GM19452 (cell line): ENCODE results near the gene CHDH.
A peak's percentile ranks its signal among the peaks of the same experiment; 100 is the strongest.

ENCODE experiments used
- ATAC-seq: cut with Tn5 transposase; IDR thresholded peaks from one replicate; pipeline ENCODE4 v1.9.1; 2021; ENCODE audit not compliant: unreplicated experiment

CHDH gene

GRCh38 chr3:53792866-53793265 lies 53.4 kb downstream of the CHDH start:
- no peak for ATAC-seq

GRCh38 chr3:53791317-53791716 lies 54.9 kb downstream of the CHDH start:
- no peak for ATAC-seq

GRCh38 chr3:53790470-53790869 lies 55.7 kb downstream of the CHDH start:
- no peak for ATAC-seq

GRCh38 chr3:53789459-53789858 lies 56.8 kb downstream of the CHDH start:
- ATAC-seq = no peak

GRCh38 chr3:53788038-53788437 lies 58.2 kb downstream of the CHDH start:
- no peak for ATAC-seq

- no peak for ATAC-seq
These were observed 59.2 kb downstream of the CHDH start for GRCh38 chr3:53787016-53787415.

- ATAC-seq = no peak
These were observed 65.4 kb downstream of the CHDH start for GRCh38 chr3:53780806-53781205.

- no peak for ATAC-seq
These were observed 66.0 kb downstream of the CHDH start for GRCh38 chr3:53780171-53780570.

GRCh38 chr3:53778153-53778552 lies 68.1 kb downstream of the CHDH start:
- no peak for ATAC-seq

GRCh38 chr3:53777468-53777867 lies 68.8 kb downstream of the CHDH start:
- ATAC-seq = no peak

- no peak for ATAC-seq
These were observed 69.6 kb downstream of the CHDH start for GRCh38 chr3:53776494-53777101.

GRCh38 chr3:53775834-53776251 lies 70.4 kb downstream of the CHDH start:
- no peak for ATAC-seq

GRCh38 chr3:53775018-53775417 lies 71.2 kb downstream of the CHDH start:
- no peak for ATAC-seq

GRCh38 chr3:53774414-53774813 lies 71.8 kb downstream of the CHDH start:
- peak; percentile 10 for ATAC-seq

- peak; percentile 88 for ATAC-seq
These were observed 72.4 kb downstream of the CHDH start for GRCh38 chr3:53773611-53774368.

GRCh38 chr3:53773021-53773436 lies 73.2 kb downstream of the CHDH start:
- ATAC-seq = no peak

GRCh38 chr3:53772562-53772961 lies 73.7 kb downstream of the CHDH start:
- ATAC-seq = no peak

GRCh38 chr3:53768478-53769459 lies 77.5 kb downstream of the CHDH start:
- ATAC-seq = no peak

GRCh38 chr3:53766706-53767105 lies 79.5 kb downstream of the CHDH start:
- ATAC-seq = no peak

- ATAC-seq = no peak
These were observed 80.5 kb downstream of the CHDH start for GRCh38 chr3:53765753-53766152.

GRCh38 chr3:53764026-53764775 lies 82.0 kb downstream of the CHDH start:
- no peak for ATAC-seq
